Panc1 (cell line): ENCODE results near the gene DLGAP1. TPM values are rescaled to one million over a fixed set of nuclear protein-coding genes. Genes with fewer than 3 reads are reported as not detected.

ENCODE experiments used
- ATAC-seq: fragments of 200-7000 bp; cut with Tn5 transposase; 2 replicates; pipeline ENCODE4 v1.9.1; 2020; ENCODE audit warnings: mild to moderate bottlenecking, moderate library complexity
- BruUV-seq: library from RNA; stranded (reverse); fragments of 400-500 nt; replicated peaks from 2 replicates; lab custom pipeline; 2021; lab: Mats Ljungman, UMichigan
- CTCF ChIA-PET: fragments of 300-600 bp; sonication (Branson Sonifier 250); formaldehyde crosslinking; loops from one replicate; lab custom pipeline; 2022; ENCODE audit warnings: antibody characterized with exemption; lab: Charles Lee
- POLR2A ChIA-PET: fragments of 300-600 bp; sonication (Branson Sonifier 250); formaldehyde crosslinking; loops from one replicate; lab custom pipeline; 2022; ENCODE audit warnings: antibody characterized with exemption; lab: Charles Lee
- DNase-seq: peaks from one replicate; pipeline ENCODE4 v3.0.0-alpha.2; 2010; ENCODE audit warnings: low read depth, low spot score
- H3K27ac ChIP-seq: 2 replicates; pipeline ENCODE4 v1.5.1; 2011; ENCODE audit warnings: mild to moderate bottlenecking, low read length, inconsistent platforms
- H3K27me3 ChIP-seq: fragments of 200-500 bp; sonication (Bioruptor generic); 2 replicates; pipeline ENCODE4 v1.6.0; 2014; ENCODE audit warnings: low read length, inconsistent platforms; ENCODE audit not compliant: control insufficient read depth, insufficient read depth
- H3K36me3 ChIP-seq: fragments of 200-500 bp; sonication (Bioruptor generic); 2 replicates; pipeline ENCODE4 v1.5.1; 2014; ENCODE audit warnings: inconsistent platforms, mild to moderate bottlenecking, low read length, moderate library complexity; ENCODE audit not compliant: control insufficient read depth, insufficient read depth
- H3K4me1 ChIP-seq: 2 replicates; pipeline ENCODE4 v1.5.1; 2011; ENCODE audit warnings: inconsistent platforms, mild to moderate bottlenecking, low read length, moderate library complexity; ENCODE audit not compliant: control insufficient read depth, insufficient read depth
- H3K4me3 ChIP-seq, 2 experiments: 2 replicates each; pipeline ENCODE4 v1.5.1; 2011 to 2012; ENCODE audit warnings: low read depth in 2 of 2, low read length in 2 of 2, mild to moderate bottlenecking in 2 of 2, inconsistent platforms in 1 of 2, moderate library complexity in 1 of 2
- H3K9me3 ChIP-seq: fragments of 200-500 bp; sonication (Bioruptor generic); 2 replicates; pipeline ENCODE4 v1.5.1; 2014; ENCODE audit warnings: low read depth, mild to moderate bottlenecking, inconsistent platforms, low read length, moderate library complexity; ENCODE audit not compliant: control insufficient read depth, insufficient read depth
- CTCF ChIP-seq: fragments of 450-650 bp; IDR thresholded peaks from 2 replicates; pipeline ENCODE4 v1.5.1; 2017; ENCODE audit warnings: mild to moderate bottlenecking
- POLR2AphosphoS5 ChIP-seq: IDR thresholded peaks from 2 replicates; pipeline ENCODE4 v1.6.1; 2012; ENCODE audit warnings: mild to moderate bottlenecking, low read depth, low read length, moderate library complexity
- REST ChIP-seq, 2 experiments: IDR thresholded peaks; 2 replicates each; pipeline ENCODE4 v1.6.1; 2011 to 2012; ENCODE audit warnings: low read depth in 2 of 2, control low read depth in 1 of 2, low read length in 1 of 2, mild to moderate bottlenecking in 1 of 2, moderate library complexity in 1 of 2; ENCODE audit not compliant: insufficient read depth in 1 of 2
- SIN3A ChIP-seq: IDR thresholded peaks from 2 replicates; pipeline ENCODE4 v1.6.1; 2012; ENCODE audit warnings: low read depth, mild to moderate bottlenecking, low read length, moderate library complexity, borderline replicate concordance; ENCODE audit not compliant: insufficient read depth
- TCF7L2 ChIP-seq: IDR thresholded peaks from 2 replicates; pipeline ENCODE4 v1.6.1; 2011; ENCODE audit warnings: mild to moderate bottlenecking, low read depth, low read length, inconsistent platforms
- in situ Hi-C: cut with HindIII; loops from 2 replicates; pipeline ENCODE4 v1.10.0; 2016; ENCODE audit warnings: low sequenced_read_pairs, low pct_unique_long_range_greater_than_20kb
- intact Hi-C: fragments of 100-400 bp; cut with micrococcal nuclease; formaldehyde crosslinking; loops from one replicate; pipeline ENCODE4 v1.10.0; 2022; ENCODE audit not compliant: unreplicated experiment
- total RNA-seq: library from RNA; stranded (reverse); gene quantifications from one replicate; pipeline ENCODE4 v1.2.1, GENCODE V29; 2021; ENCODE audit not compliant: unreplicated experiment

Gene DLGAP1
- total RNA-seq, 1 experiment from 2014 or later: 1.8 TPM

- DNase-seq (no peak), ATAC-seq (0 out of 2 replicates have a peak, but pooled peaks have one; percentile 25)
- Histone ChIP-seq H3K27me3 (no peaks in the 10 kb centered on the region), H3K4me1 (peaks cover 62% of the 10 kb centered on the region), H3K27ac (peak overlapping the region; percentile 100), H3K4me3 (no peak overlapping the region), H3K9me3 (no peaks in the 10 kb centered on the region), H3K36me3 (no peaks in the 10 kb centered on the region; the same call in 1 of the 2 replicates)
- intact Hi-C loops (no loop called here), in situ Hi-C loops (no loop called here)
- no TSS peak for BruUV-seq
- no peak; the same call in 1 of the 2 replicates for TF ChIP-seq POLR2AphosphoS5
- TF ChIP-seq SIN3A: no peak
- TF ChIP-seq CTCF: no peak
- TF ChIP-seq REST (IDR thresholded peaks at IDR 0.05; ENCODE audit: insufficient read depth in 1 of 2, low read depth in 2 of 2, low read length in 1 of 2): no peak
- TF ChIP-seq TCF7L2: no peak
- ChIA-PET POLR2A (interaction anchor here (0.7 to 1.0 kb wide), 2 partner anchors 34 to 43 kb away, joined by 4 read pairs; no protein-coding TSS in a partner anchor), CTCF (no interaction called here)
These were observed 844.3 kb downstream of the DLGAP1 start for GRCh38 chr18:3610813-3611212.

GRCh38 chr18:3610188-3610708 lies 844.9 kb downstream of the DLGAP1 start:
- H3K36me3 ChIP-seq: no peaks in the 10 kb centered on the region; the same call in 1 of the 2 replicates
- CTCF ChIA-PET: interaction anchor here (0.6 kb wide), 1 partner anchor 149 kb away, joined by 4 read pairs; no protein-coding TSS in a partner anchor

More at GRCh38 chr18:3610188-3610708, 844.9 kb downstream of the DLGAP1 start:
- Histone ChIP-seq H3K4me1 (peaks cover 59% of the 10 kb centered on the region), H3K9me3 (no peaks in the 10 kb centered on the region), H3K27me3 (no peaks in the 10 kb centered on the region), H3K4me3 (no peak overlapping the region), H3K27ac (peak overlapping the region; percentile 100)
- ATAC-seq (no peak), DNase-seq (no peak)
- POLR2A ChIA-PET: interaction anchor here (0.7 to 1.0 kb wide), 3 partner anchors 34 to 158 kb away, joined by 4 read pairs; no protein-coding TSS in a partner anchor
- no TSS peak for BruUV-seq
- in situ Hi-C loops: no loop called here
- intact Hi-C loops: no loop called here
- TF ChIP-seq REST (IDR thresholded peaks at IDR 0.05; ENCODE audit: insufficient read depth in 1 of 2, low read depth in 2 of 2, low read length in 1 of 2) (no peak), POLR2AphosphoS5 (peak; percentile 28; the same call in 1 of the 2 replicates), CTCF (no peak), TCF7L2 (no peak), SIN3A (no peak)
